BJ (cell line): ENCODE results near the gene SON. TPM values are rescaled to one million over a fixed set of nuclear protein-coding genes. Genes with fewer than 3 reads are reported as not detected.

ENCODE experiments used
- CTCF ChIA-PET: fragments of 350-600 bp; formaldehyde crosslinking; extraction: SDS; loops from one replicate; lab custom pipeline; 2021; ENCODE audit warnings: antibody characterized with exemption, inconsistent platforms; lab: Yijun Ruan, JAX
- POLR2A ChIA-PET: fragments of 300-600 bp; sonication (Branson Sonifier 250); formaldehyde crosslinking; extraction: SDS; loops from one replicate; lab custom pipeline; 2021; ENCODE audit warnings: antibody characterized with exemption; lab: Charles Lee
- DNase-seq: peaks from one replicate; pipeline ENCODE4 v3.0.0-alpha.2; 2011; ENCODE audit warnings: low read depth
- H3K27me3 ChIP-seq: 2 replicates; pipeline ENCODE4 v1.6.0; 2011; ENCODE audit warnings: low read length; ENCODE audit not compliant: control insufficient read depth, insufficient read depth
- H3K36me3 ChIP-seq: 2 replicates; pipeline ENCODE4 v1.5.1; 2011; ENCODE audit warnings: low read length; ENCODE audit not compliant: control insufficient read depth, insufficient read depth
- H3K4me3 ChIP-seq: 2 replicates; pipeline ENCODE4 v1.5.1; 2011; ENCODE audit warnings: low read depth, mild to moderate bottlenecking, control low read depth, low read length
- CTCF ChIP-seq: IDR thresholded peaks from 2 replicates; pipeline ENCODE4 v1.5.1; 2011; ENCODE audit warnings: low read depth, mild to moderate bottlenecking, control low read depth, inconsistent platforms, low read length, moderate library complexity; ENCODE audit not compliant: insufficient read depth
- polyA plus RNA-seq: library from polyadenylated mRNA; depleted of rRNA; stranded (reverse); fragments of >200 nt; gene quantifications from 2 replicates; pipeline ENCODE4 v1.2.3, GENCODE V29; 2011

Gene SON
- polyA plus RNA-seq, 1 experiment, result 41.6 TPM

- TF ChIP-seq CTCF, result no peak
- CTCF ChIA-PET, result no interaction called here
- Histone ChIP-seq H3K27me3 (no peaks in the 10 kb centered on the region), H3K36me3 (peaks cover 13% of the 10 kb centered on the region), H3K4me3 (no peak overlapping the region)
- DNase-seq, result no peak
- POLR2A ChIA-PET, result no interaction called here
Measured at GRCh38 chr21:33560965-33561364, 18.1 kb downstream of the SON start.

- H3K36me3 ChIP-seq, result peaks cover 13% of the 10 kb centered on the region
- ChIA-PET CTCF (no interaction called here), POLR2A (no interaction called here)
- DNase-seq, result no peak
- no peak overlapping the region for H3K4me3 ChIP-seq
- no peak for TF ChIP-seq CTCF
- H3K27me3 ChIP-seq, result no peaks in the 10 kb centered on the region
Measured at GRCh38 chr21:33561373-33561772, 18.5 kb downstream of the SON start.

GRCh38 chr21:33562389-33562788, 19.6 kb downstream of the SON start:
- no peak for TF ChIP-seq CTCF
- peaks cover 12% of the 10 kb centered on the region for H3K36me3 ChIP-seq
- no peak for DNase-seq
- ChIA-PET POLR2A (no interaction called here), CTCF (interaction anchor here (0.8 kb wide), 1 partner anchor 44 kb away, joined by 3 read pairs; no protein-coding TSS in a partner anchor)
- H3K27me3 ChIP-seq, result no peaks in the 10 kb centered on the region
- no peak overlapping the region for H3K4me3 ChIP-seq

GRCh38 chr21:33566514-33566913, 23.7 kb downstream of the SON start:
- Histone ChIP-seq H3K4me3 (no peak overlapping the region), H3K27me3 (no peaks in the 10 kb centered on the region), H3K36me3 (peaks cover 11% of the 10 kb centered on the region)
- TF ChIP-seq CTCF, result no peak
- DNase-seq, result no peak
- CTCF ChIA-PET, result interaction anchor here (0.6 to 0.7 kb wide), 2 partner anchors 9 to 22 kb away, joined by 3 read pairs; partner anchors contain the start of gene DONSON
- POLR2A ChIA-PET, result no interaction called here

- H3K36me3 ChIP-seq, result peaks cover 15% of the 10 kb centered on the region
- H3K4me3 ChIP-seq, result no peak overlapping the region
- POLR2A ChIA-PET, result no interaction called here
- no peak for DNase-seq
- TF ChIP-seq CTCF, result no peak
- CTCF ChIA-PET, result no interaction called here
- no peaks in the 10 kb centered on the region for H3K27me3 ChIP-seq
Measured at GRCh38 chr21:33567914-33568313, 25.1 kb downstream of the SON start.
